PC-9 (cell line): ENCODE results near the gene KRT73.

Experiments used
- CTCF ChIP-seq: fragments of 200-600 bp; sonication (generic); conservative IDR thresholded peaks from 2 replicates; pipeline ENCODE4 v1.6.1; 2017; ENCODE audit warnings: mixed run types, antibody characterized with exemption, mild to moderate bottlenecking, moderate library complexity
- EZH2 ChIP-seq: fragments of 200-600 bp; sonication (generic); IDR thresholded peaks from 2 replicates; pipeline ENCODE4 v1.8.0; 2017; ENCODE audit warnings: antibody characterized with exemption, low read depth

DNA sequence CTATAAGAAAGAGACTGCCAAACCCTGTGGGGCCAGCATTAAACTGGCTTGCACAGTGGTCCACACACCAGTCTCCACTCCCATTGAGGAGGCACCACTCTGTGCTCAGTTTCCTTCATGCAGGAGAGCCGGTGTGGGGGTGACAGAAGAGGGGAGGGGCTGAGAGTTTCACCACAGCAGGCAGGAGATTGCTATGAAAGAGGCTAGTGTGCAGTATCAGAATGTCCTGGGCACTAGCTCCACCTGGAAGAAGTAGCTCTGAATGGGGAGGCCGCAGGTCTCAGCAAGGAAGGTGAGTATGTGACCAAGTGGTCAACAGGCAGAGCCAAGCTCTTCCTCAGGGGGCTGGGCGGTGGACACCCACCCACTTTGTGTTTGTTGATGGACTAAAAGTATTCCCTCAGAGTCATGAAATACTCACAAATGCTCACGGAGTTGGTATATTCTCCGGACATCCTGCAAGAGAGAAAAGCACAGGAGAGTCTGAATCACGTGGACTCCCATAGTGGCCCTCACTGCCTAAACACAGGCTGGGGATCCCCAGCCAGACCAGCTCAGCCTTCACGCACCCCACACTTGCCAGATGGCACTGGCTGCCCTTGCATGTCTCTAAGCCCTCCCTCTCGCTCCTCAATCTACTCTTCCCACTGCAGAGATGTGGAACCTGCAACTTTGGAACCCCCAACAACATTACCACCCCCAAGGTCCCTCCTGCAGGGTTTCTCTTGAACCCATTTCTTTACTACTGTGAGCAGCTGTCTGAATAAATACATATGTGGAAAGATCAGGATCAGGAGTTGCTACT, 9.3 kb downstream of the KRT73 start:
- no peak for TF ChIP-seq CTCF
- no peak for TF ChIP-seq EZH2
